CD14-positive monocyte (primary cell): ENCODE results near the gene DOK4. TPM values are rescaled to one million over a fixed set of nuclear protein-coding genes. Genes with fewer than 3 reads are reported as not detected.

ENCODE experiments used
- DNase-seq, 3 donors: peaks; one replicate each; pipeline ENCODE4 v3.0.0-alpha.2; 2011 to 2022
- H2AFZ ChIP-seq: 2 replicates; pipeline ENCODE4 v1.6.0; 2012; ENCODE audit warnings: mild to moderate bottlenecking, low read depth, low read length, inconsistent platforms; ENCODE audit not compliant: insufficient read depth, poor library complexity, severe bottlenecking
- H3K27ac ChIP-seq, 2 donors: 1 replicate in 1 of 2; 2 replicates in 1 of 2; pipeline ENCODE4 v1.5.1; 2012 to 2013; ENCODE audit warnings: low read length in 2 of 2, control low read depth in 1 of 2, inconsistent platforms in 1 of 2, low read depth in 1 of 2, mild to moderate bottlenecking in 1 of 2
- H3K27me3 ChIP-seq, 2 donors: one replicate each; pipeline versions ENCODE4 v1.6.0 to v1.6.1; 2011 to 2013; ENCODE audit warnings: low read length in 2 of 2; ENCODE audit not compliant: control insufficient read depth in 2 of 2, insufficient read depth in 2 of 2
- H3K36me3 ChIP-seq, 2 donors: replicated peaks in 1 of 2; 1 replicate in 1 of 2; 2 replicates in 1 of 2; pipeline versions ENCODE4 v1.5.1 to v1.6.1; 2012 to 2013; ENCODE audit warnings: low read length in 2 of 2, control low read depth in 1 of 2, inconsistent platforms in 1 of 2, mild to moderate bottlenecking in 1 of 2; ENCODE audit not compliant: insufficient read depth in 2 of 2, control insufficient read depth in 1 of 2
- H3K4me1 ChIP-seq, 2 donors: 1 replicate in 1 of 2; 2 replicates in 1 of 2; pipeline versions ENCODE4 v1.5.1 to v1.6.1; 2012 to 2013; ENCODE audit warnings: low read length in 2 of 2, control low read depth in 1 of 2, inconsistent platforms in 1 of 2, mild to moderate bottlenecking in 1 of 2, moderate library complexity in 1 of 2; ENCODE audit not compliant: insufficient read depth in 2 of 2, control insufficient read depth in 1 of 2
- H3K4me2 ChIP-seq: replicated peaks from 2 replicates; pipeline ENCODE3; 2012; ENCODE audit warnings: low read length, moderate library complexity, mild to moderate bottlenecking; ENCODE audit not compliant: poor library complexity, severe bottlenecking; ENCODE audit errors: extremely low read depth
- H3K4me3 ChIP-seq, 3 experiments: fragments of 200-600 bp in 1 of 3; sonication (generic) in 1 of 3; replicated peaks in 1 of 3; 1 replicate in 2 of 3; 2 replicates in 1 of 3; pipeline ENCODE4 v1.5.1; 2011 to 2013; ENCODE audit warnings: low read length in 3 of 3, mild to moderate bottlenecking in 3 of 3, control low read depth in 2 of 3, low read depth in 2 of 3, inconsistent platforms in 1 of 3, moderate library complexity in 1 of 3
- H3K79me2 ChIP-seq: 2 replicates; pipeline ENCODE4 v1.6.0; 2012; ENCODE audit warnings: mild to moderate bottlenecking, control low read depth, inconsistent platforms, low read length, moderate library complexity; ENCODE audit not compliant: insufficient read depth
- H3K9ac ChIP-seq: 2 replicates; pipeline ENCODE4 v1.6.0; 2017; ENCODE audit warnings: low read length, mild to moderate bottlenecking; ENCODE audit not compliant: insufficient read depth, poor library complexity, severe bottlenecking
- H3K9me3 ChIP-seq, 2 donors: replicated peaks in 1 of 2; 1 replicate in 1 of 2; 2 replicates in 1 of 2; pipeline versions ENCODE4 v1.5.1 to v1.6.1; 2012 to 2013; ENCODE audit warnings: low read length in 2 of 2, control low read depth in 1 of 2; ENCODE audit not compliant: control insufficient read depth in 1 of 2, insufficient read depth in 1 of 2
- H4K20me1 ChIP-seq: 2 replicates; pipeline ENCODE4 v1.6.0; 2012; ENCODE audit warnings: mild to moderate bottlenecking, low read length, control low read depth, moderate library complexity; ENCODE audit not compliant: insufficient read depth
- H3K27ac Mint-ChIP-seq, 7 donors: one replicate each; pipeline ENCODE4 v1.8.0; 2020; ENCODE audit warnings: mild to moderate bottlenecking in 7 of 7, mixed read lengths in 7 of 7, moderate library complexity in 6 of 7, inconsistent platforms in 2 of 7
- H3K27me3 Mint-ChIP-seq, 3 donors: one replicate each; pipeline ENCODE4 v1.8.0; 2021 to 2022; ENCODE audit warnings: low read depth in 3 of 3, mild to moderate bottlenecking in 3 of 3, mixed read lengths in 3 of 3, moderate library complexity in 3 of 3, inconsistent platforms in 1 of 3
- H3K36me3 Mint-ChIP-seq, 2 donors: one replicate each; pipeline ENCODE4 v1.8.0; 2020; ENCODE audit warnings: mixed read lengths in 2 of 2, inconsistent platforms in 1 of 2, mild to moderate bottlenecking in 1 of 2
- H3K4me1 Mint-ChIP-seq: one replicate; pipeline ENCODE4 v1.8.0; 2020; ENCODE audit warnings: mild to moderate bottlenecking, mixed read lengths
- H3K4me3 Mint-ChIP-seq, 2 donors: one replicate each; pipeline ENCODE4 v1.8.0; 2020; ENCODE audit warnings: mild to moderate bottlenecking in 2 of 2, mixed read lengths in 2 of 2, moderate library complexity in 1 of 2
- H3K9me3 Mint-ChIP-seq, 7 donors: one replicate each; pipeline ENCODE4 v1.8.0; 2020 to 2022; ENCODE audit warnings: mixed read lengths in 7 of 7, mild to moderate bottlenecking in 6 of 7, moderate library complexity in 6 of 7, inconsistent platforms in 2 of 7
- CTCF ChIP-seq: fragments of 200-600 bp; IDR thresholded peaks from one replicate; pipeline ENCODE4 v1.8.0; 2022; ENCODE audit warnings: antibody characterized with exemption, mild to moderate bottlenecking
- WGBS: methylation state at CpG from one replicate; pipeline ENCODE4 v1.1.5; 2013; ENCODE audit warnings: missing lambda C conversion rate; ENCODE audit not compliant: insufficient coverage; 5-methylcytosine and 5-hydroxymethylcytosine counted together
- intact Hi-C, 2 donors: fragments of 100-400 bp; cut with micrococcal nuclease; formaldehyde crosslinking; loops; one replicate each; pipeline versions ENCODE4 v1.15.0 to v1.15.1; 2023
- polyA plus RNA-seq, 3 donors: library from polyadenylated mRNA; depleted of rRNA in 1 of 3; unstranded in 2 of 3; stranded (reverse) in 1 of 3; fragments of 300-500 nt in 2 of 3; fragments of >200 nt in 1 of 3; fragmentation: Illumina TruSeq in 2 of 3; gene quantifications; 1 replicate in 2 of 3; 2 replicates in 1 of 3; pipeline ENCODE4 v1.2.3, GENCODE V29; 2012 to 2021

DOK4 gene
- polyA plus RNA-seq, 3 donors = 0.09 to 0.17 TPM; not detected in 1

GRCh38 chr16:57505169-57505568 lies 18.9 kb upstream of the DOK4 start:
- H3K27ac ChIP-seq = no peak overlapping the region
- WGBS = 87% methylated on average over 4 of the region's 6 CpGs
- no peaks in the 10 kb centered on the region for H4K20me1 ChIP-seq
- Mint-ChIP-seq H3K9me3 (no peaks in the 10 kb centered on the region), H3K4me3 (no peak overlapping the region), H3K4me1 (no peaks in the 10 kb centered on the region), H3K27me3 (peaks cover 3 to 5% (median 3%) of the 10 kb centered on the region in 3 donors), H3K27ac (no peak overlapping the region), H3K36me3 (no peaks in the 10 kb centered on the region)
- intact Hi-C loops = no loop called here
- H3K79me2 ChIP-seq = no peaks in the 10 kb centered on the region
- H3K4me1 ChIP-seq = no peaks in the 10 kb centered on the region
- H3K36me3 ChIP-seq = no peaks in the 10 kb centered on the region
- H3K9me3 ChIP-seq = no peaks in the 10 kb centered on the region
- TF ChIP-seq CTCF = no peak
- no peak overlapping the region for H3K4me2 ChIP-seq
- no peak overlapping the region for H3K9ac ChIP-seq
- H3K27me3 ChIP-seq = no peaks in the 10 kb centered on the region
- H3K4me3 ChIP-seq = no peak overlapping the region
- H2AFZ ChIP-seq = no peak overlapping the region
- DNase-seq = no peak

GRCh38 chr16:57504491-57504890 lies 18.2 kb upstream of the DOK4 start:
- H3K4me1 Mint-ChIP-seq = no peaks in the 10 kb centered on the region
- no peaks in the 10 kb centered on the region for H3K36me3 ChIP-seq
- H3K9ac ChIP-seq = no peak overlapping the region
- H3K9me3 Mint-ChIP-seq = no peaks in the 10 kb centered on the region
- no peak for TF ChIP-seq CTCF
- no peak overlapping the region for H3K27ac ChIP-seq
- no peaks in the 10 kb centered on the region for H3K27me3 ChIP-seq
- WGBS = 100% methylated on average over 1 of the region's 5 CpGs
- no peak for DNase-seq
- H3K4me1 ChIP-seq = no peaks in the 10 kb centered on the region
- no peak overlapping the region for H3K4me2 ChIP-seq
- no peaks in the 10 kb centered on the region for H3K79me2 ChIP-seq
- no peak overlapping the region for H3K4me3 Mint-ChIP-seq
- no peaks in the 10 kb centered on the region for H4K20me1 ChIP-seq
- H3K27ac Mint-ChIP-seq = no peak overlapping the region
- H3K36me3 Mint-ChIP-seq = no peaks in the 10 kb centered on the region
- intact Hi-C loops = no loop called here
- no peaks in the 10 kb centered on the region for H3K9me3 ChIP-seq
- peaks cover 2 to 5% (median 3%) of the 10 kb centered on the region in 3 donors for H3K27me3 Mint-ChIP-seq
- no peak overlapping the region for H2AFZ ChIP-seq
- no peak overlapping the region for H3K4me3 ChIP-seq
